Transverse colon (tissue), 3 donors: Measurements from ENCODE around the gene MINDY2.

Source experiments
- EP300 ChIP-seq: sonication (generic); formaldehyde crosslinking; IDR thresholded peaks from one replicate; pipeline ENCODE4 v1.6.1; 2017; ENCODE audit warnings: antibody characterized with exemption, low read depth
- POLR2A ChIP-seq: fragments of 450-650 bp; IDR thresholded peaks from one replicate; pipeline ENCODE4 v1.6.1; 2016; ENCODE audit warnings: antibody characterized with exemption, mild to moderate bottlenecking, moderate library complexity
- TF ChIP-seq, protein P1 (sequence below), 5 experiments: fragments of 200-600 bp in 3 of 5; fragments of 450-650 bp in 2 of 5; sonication (generic) in 3 of 5; IDR thresholded peaks; 1 replicate in 2 of 5; 2 replicates in 3 of 5; pipeline ENCODE4 v1.5.1; 2016 to 2017; ENCODE audit warnings: antibody characterized with exemption in 5 of 5, inconsistent platforms in 3 of 5, mild to moderate bottlenecking in 2 of 5, moderate library complexity in 1 of 5

DNA sequence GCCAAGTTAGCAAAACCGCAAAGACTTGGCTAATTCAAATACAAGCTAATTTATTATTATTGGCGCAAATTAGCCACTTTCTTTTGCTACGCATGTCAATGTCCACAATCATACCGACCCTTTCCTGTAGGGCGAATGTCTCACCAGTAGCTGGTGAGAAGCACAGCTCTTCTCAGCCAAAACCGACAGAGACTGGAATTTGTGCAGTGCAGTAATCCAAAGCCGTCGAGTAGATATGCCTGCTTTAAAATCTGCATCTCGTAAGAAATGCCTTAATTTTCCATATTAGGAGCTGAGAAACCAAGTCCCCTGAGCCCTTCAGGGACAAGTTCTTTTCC is 614 bp upstream of the MINDY2 start:
- TF ChIP-seq, protein P1, sequence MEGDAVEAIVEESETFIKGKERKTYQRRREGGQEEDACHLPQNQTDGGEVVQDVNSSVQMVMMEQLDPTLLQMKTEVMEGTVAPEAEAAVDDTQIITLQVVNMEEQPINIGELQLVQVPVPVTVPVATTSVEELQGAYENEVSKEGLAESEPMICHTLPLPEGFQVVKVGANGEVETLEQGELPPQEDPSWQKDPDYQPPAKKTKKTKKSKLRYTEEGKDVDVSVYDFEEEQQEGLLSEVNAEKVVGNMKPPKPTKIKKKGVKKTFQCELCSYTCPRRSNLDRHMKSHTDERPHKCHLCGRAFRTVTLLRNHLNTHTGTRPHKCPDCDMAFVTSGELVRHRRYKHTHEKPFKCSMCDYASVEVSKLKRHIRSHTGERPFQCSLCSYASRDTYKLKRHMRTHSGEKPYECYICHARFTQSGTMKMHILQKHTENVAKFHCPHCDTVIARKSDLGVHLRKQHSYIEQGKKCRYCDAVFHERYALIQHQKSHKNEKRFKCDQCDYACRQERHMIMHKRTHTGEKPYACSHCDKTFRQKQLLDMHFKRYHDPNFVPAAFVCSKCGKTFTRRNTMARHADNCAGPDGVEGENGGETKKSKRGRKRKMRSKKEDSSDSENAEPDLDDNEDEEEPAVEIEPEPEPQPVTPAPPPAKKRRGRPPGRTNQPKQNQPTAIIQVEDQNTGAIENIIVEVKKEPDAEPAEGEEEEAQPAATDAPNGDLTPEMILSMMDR (IDR thresholded peaks at IDR 0.05), result peak in 2 of 5 experiments; percentile 41 to 46
- TF ChIP-seq EP300 (no peak), POLR2A (no peak)
